GM15510 (cell line): ENCODE data around the gene NT5DC2.

Source experiments
- POLR2A ChIP-seq: IDR thresholded peaks from 3 replicates; pipeline ENCODE4 v1.6.1; 2011; ENCODE audit warnings: borderline replicate concordance; ENCODE audit not compliant: insufficient read length; ENCODE audit errors: extremely low read depth

NT5DC2 gene

GRCh38 chr3:52546111-52546901, 12.6 kb upstream of the NT5DC2 start:
- TF ChIP-seq POLR2A: no peak

DNA sequence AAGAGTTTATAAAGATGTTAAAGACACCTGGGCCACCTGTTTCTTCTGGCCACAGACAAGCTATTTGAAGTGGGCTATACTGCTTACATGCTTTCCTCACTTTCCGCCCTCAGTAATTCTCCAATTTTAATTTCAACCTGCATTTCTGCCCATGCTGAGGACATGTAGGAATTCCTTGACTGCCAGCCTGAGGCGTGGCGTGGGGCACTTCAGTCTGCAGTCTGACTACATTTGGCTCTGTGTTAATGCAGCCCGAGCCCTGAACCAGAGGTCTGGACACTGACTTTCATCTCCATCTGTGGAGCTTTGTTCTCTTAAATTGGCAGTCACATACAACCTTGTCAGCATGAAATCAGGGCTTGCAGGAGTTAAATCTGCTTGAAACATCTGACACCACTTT, 11.3 kb upstream of the NT5DC2 start:
- TF ChIP-seq POLR2A: no peak

GRCh38 chr3:52541050-52541449, 7.4 kb upstream of the NT5DC2 start:
- no peak for TF ChIP-seq POLR2A

DNA sequence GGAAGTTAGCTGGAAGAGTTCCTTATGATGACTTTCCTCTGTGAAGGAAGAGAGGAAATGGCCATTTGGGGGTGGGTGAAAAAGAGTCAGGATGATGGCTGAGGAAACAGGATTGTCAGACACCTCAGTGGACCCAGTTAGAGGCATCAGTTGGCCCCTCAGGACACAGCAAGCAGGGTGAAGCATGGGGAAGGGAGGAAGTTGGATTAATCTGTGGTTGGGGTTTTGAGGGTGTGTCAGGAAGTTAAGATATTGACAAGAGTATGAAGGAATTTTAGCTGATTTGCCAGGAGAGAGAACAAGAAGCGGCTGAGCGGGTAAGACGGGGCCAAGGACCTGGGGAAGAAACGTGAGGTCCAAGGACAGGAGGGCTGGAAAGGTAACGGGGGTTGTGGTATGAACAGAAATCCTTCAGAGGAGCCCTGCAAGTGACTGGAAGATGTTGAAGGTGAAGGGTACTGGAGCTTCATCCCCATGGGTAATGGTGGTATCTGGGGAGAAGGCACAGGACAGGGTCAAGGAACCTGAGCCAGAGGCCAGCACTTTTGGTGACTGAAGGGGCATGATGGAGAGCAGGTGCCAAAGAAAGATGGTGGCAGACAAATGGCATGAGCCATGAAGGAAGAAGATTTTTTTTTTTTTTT, 5.5 kb upstream of the NT5DC2 start:
- no peak for TF ChIP-seq POLR2A

GRCh38 chr3:52537726-52538421, 4.2 kb upstream of the NT5DC2 start:
- TF ChIP-seq POLR2A: no peak

GRCh38 chr3:52537165-52537620, 3.5 kb upstream of the NT5DC2 start:
- TF ChIP-seq POLR2A: no peak

DNA sequence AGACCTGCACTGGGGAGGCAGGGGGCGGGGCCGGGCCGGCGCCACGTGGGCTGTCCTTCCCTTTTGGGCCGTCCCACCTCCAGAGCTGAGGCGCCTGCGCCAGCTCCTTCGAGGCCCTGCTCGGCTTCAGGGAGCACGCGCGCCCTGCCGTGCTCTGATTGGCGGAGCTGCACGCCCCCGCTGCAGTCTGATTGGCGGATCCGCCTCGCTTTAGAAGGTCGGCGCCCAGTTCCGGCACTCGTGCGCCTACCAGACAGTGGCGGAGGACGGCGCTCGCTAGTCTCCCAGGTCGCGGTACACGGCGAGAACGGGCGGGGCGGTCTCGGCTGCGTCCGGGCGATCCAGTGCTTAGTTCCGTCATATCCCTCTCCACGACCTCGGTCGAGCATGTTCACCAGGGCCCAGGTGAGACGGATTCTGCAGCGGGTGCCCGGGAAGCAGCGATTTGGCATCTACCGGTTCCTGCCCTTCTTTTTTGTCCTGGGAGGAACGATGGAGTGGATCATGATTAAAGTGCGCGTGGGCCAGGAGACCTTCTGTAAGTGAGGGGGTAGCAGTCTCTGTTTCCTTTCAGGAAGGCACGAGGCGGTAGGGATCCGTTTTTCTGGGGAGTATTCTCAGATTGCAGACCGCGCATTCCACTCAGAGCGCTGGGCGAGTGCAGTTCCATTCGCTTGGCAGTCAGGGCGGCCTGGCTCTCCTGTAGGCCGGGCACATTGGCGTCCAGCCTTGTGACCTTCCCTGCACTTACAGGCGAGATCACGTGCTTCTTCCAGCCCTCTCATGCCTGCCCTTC, 2.9 kb upstream of the NT5DC2 start, which contains the start of gene UQCC5:
Gene UQCC5, plus strand, starts transcription at position 237 of the 796 bp plus-strand sequence. Its CDS starts 151 bp downstream, at position 388.
- TF ChIP-seq POLR2A: peak; percentile 99

- no peak for TF ChIP-seq POLR2A
Measured at GRCh38 chr3:52536112-52536368, 2.4 kb upstream of the NT5DC2 start.

- no peak for TF ChIP-seq POLR2A
Measured at GRCh38 chr3:52535411-52536111, 1.9 kb upstream of the NT5DC2 start.

GRCh38 chr3:52534281-52535183, 875 bp upstream of the NT5DC2 start:
- no peak for TF ChIP-seq POLR2A

DNA sequence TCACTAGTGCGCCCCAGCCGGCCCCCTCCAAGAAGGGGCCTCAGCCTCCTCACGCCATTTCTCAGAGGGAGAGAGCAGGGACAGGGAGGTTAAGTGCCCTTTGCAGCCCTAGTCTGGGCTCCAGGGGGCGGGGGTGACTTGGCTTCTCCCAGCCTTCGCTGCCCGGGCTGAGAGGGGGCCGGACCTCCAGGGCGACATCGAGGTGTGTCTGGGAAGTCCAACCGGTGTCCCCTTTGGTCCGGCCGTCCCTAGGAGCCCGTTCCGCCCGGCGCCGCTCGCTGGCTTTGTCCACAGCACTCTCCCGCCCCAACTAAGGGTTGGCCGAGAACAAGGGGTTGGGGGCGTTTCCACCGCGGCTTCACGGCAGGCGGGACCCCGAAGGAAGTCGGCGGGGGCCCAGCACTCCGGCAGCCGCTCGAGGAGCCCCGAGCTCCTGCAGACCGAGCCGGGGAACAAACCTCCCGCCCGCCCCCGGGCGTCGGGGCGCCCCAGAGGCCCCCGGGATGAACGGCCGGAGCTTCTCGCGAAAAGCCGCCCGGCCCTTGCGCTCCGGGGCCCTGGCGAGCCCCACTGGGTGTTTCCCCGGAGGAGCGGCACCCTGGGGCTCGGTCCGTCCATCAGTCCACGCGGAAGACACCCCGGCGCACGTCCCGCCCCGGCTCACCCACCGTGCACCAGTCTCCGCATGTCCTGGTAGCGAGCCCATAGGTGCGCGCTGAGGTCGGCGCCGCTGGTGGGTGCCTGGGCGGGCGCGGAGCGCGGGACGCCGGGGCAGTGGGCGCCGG, 627 bp downstream of the NT5DC2 start:
- TF ChIP-seq POLR2A: no peak

GRCh38 chr3:52532517-52532837, 1.2 kb downstream of the NT5DC2 start:
- TF ChIP-seq POLR2A: no peak
